Right ventricle myocardium inferior (tissue), 1 donor: ENCODE data around the gene ADAM17. TPM values are rescaled to one million over a fixed set of nuclear protein-coding genes. Genes with fewer than 3 reads are reported as not detected.

Source experiments
- ATAC-seq: fragments of 200-7000 bp; cut with Tn5 transposase; one replicate; pipeline ENCODE4 v1.9.1; 2020; ENCODE audit warnings: mild to moderate bottlenecking, moderate library complexity
- DNase-seq: peaks from one replicate; pipeline ENCODE4 v3.0.0; 2021; ENCODE audit errors: missing footprints
- intact Hi-C: fragments of 100-400 bp; cut with DNase I; formaldehyde crosslinking; loops from one replicate; pipeline ENCODE4 v1.11.0; 2022
- total RNA-seq: library from RNA; stranded (reverse); fragmentation: NEBNext Ultra II Directional; extraction: Animal tissue kit (Norgen Biotek cat#: 25700); gene quantifications from one replicate; pipeline ENCODE4 v1.2.1, GENCODE V29; 2021
- donor health status: DM: no; HTN: yes; CAD: no; lungs with severe emphysema.

The ADAM17 gene
- total RNA-seq, 1 donor from 2014 or later = 13.5 TPM

GRCh38 chr2:9484533-9484932 is 71.1 kb downstream of the ADAM17 start:
- DNase-seq (no peak), ATAC-seq (no peak)
- intact Hi-C loops = no loop called here

GRCh38 chr2:9483107-9483506 is 72.5 kb downstream of the ADAM17 start:
- DNase-seq (no peak), ATAC-seq (no peak)
- intact Hi-C loops = no loop called here

GRCh38 chr2:9480157-9480556 is 75.5 kb downstream of the ADAM17 start:
- DNase-seq (no peak), ATAC-seq (no peak)
- intact Hi-C loops = no loop called here

- no peak for ATAC-seq
- DNase-seq = no peak
- intact Hi-C loops = loop anchor here (10.0 kb wide), 1 partner anchor 286 kb away; no protein-coding TSS in a partner anchor
These were observed 77.1 kb downstream of the ADAM17 start for GRCh38 chr2:9478526-9478925.

- DNase-seq = no peak
- ATAC-seq = no peak
- intact Hi-C loops = loop anchor here (10.0 kb wide), 1 partner anchor 287 kb away; no protein-coding TSS in a partner anchor
These were observed 77.7 kb downstream of the ADAM17 start for GRCh38 chr2:9477914-9478313.

GRCh38 chr2:9474361-9475057 is 81.1 kb downstream of the ADAM17 start, which contains the start of gene IAH1:
TSS of gene IAH1 (plus strand) at chr2:9474551. CDS start at chr2:9474567, 16 bp downstream.
- DNase-seq = peak; percentile 90
- intact Hi-C loops = loop anchor here (2.0 to 10.0 kb wide), 2 partner anchors 156 to 290 kb away; partner anchors contain the start of gene YWHAQ
- ATAC-seq = peak; percentile 91

GRCh38 chr2:9473985-9474360 is 81.7 kb downstream of the ADAM17 start:
- peak; percentile 75 for DNase-seq
- ATAC-seq = peak; percentile 45
- intact Hi-C loops = loop anchor here (2.0 to 10.0 kb wide), 2 partner anchors 157 to 291 kb away; partner anchors contain the start of gene YWHAQ

GRCh38 chr2:9473308-9473984 is 82.2 kb downstream of the ADAM17 start:
- DNase-seq (no peak), ATAC-seq (no peak)
- intact Hi-C loops = loop anchor here (10.0 kb wide), 1 partner anchor 291 kb away; no protein-coding TSS in a partner anchor

GRCh38 chr2:9472511-9472910 is 83.1 kb downstream of the ADAM17 start:
- DNase-seq = no peak
- no peak for ATAC-seq
- intact Hi-C loops = loop anchor here (10.0 kb wide), 1 partner anchor 292 kb away; no protein-coding TSS in a partner anchor

GRCh38 chr2:9471206-9471605 is 84.4 kb downstream of the ADAM17 start:
- no peak for ATAC-seq
- intact Hi-C loops = loop anchor here (10.0 kb wide), 1 partner anchor 294 kb away; no protein-coding TSS in a partner anchor

GRCh38 chr2:9467687-9468086 is 87.9 kb downstream of the ADAM17 start:
- DNase-seq (no peak), ATAC-seq (no peak)
- intact Hi-C loops = no loop called here

More at GRCh38 chr2:9471206-9471605, 84.4 kb downstream of the ADAM17 start:
- no peak for DNase-seq

- intact Hi-C loops = no loop called here
- DNase-seq = no peak
- ATAC-seq = no peak
These were observed 89.4 kb downstream of the ADAM17 start for GRCh38 chr2:9466147-9466683.

GRCh38 chr2:9465170-9465569 is 90.5 kb downstream of the ADAM17 start:
- ATAC-seq (no peak), DNase-seq (no peak)
- intact Hi-C loops = no loop called here

- no peak for DNase-seq
- intact Hi-C loops = no loop called here
- ATAC-seq = no peak
These were observed 92.0 kb downstream of the ADAM17 start for GRCh38 chr2:9463698-9464034.

GRCh38 chr2:9462886-9463697 is 92.5 kb downstream of the ADAM17 start:
- no peak for ATAC-seq

GRCh38 chr2:9462313-9462712 is 93.3 kb downstream of the ADAM17 start:
- intact Hi-C loops = no loop called here
- no peak for ATAC-seq
- no peak for DNase-seq

More at GRCh38 chr2:9462886-9463697, 92.5 kb downstream of the ADAM17 start:
- intact Hi-C loops = no loop called here
- DNase-seq = no peak

GRCh38 chr2:9461079-9461478 is 94.6 kb downstream of the ADAM17 start:
- intact Hi-C loops = no loop called here
- ATAC-seq = no peak
- DNase-seq = no peak

- ATAC-seq (no peak), DNase-seq (no peak)
- intact Hi-C loops = no loop called here
These were observed 95.1 kb downstream of the ADAM17 start for GRCh38 chr2:9460441-9461017.

- no peak for ATAC-seq
- no peak for DNase-seq
- intact Hi-C loops = no loop called here
These were observed 104.4 kb downstream of the ADAM17 start for GRCh38 chr2:9451231-9451630.
